ENCODE data around the gene BAG2.

Gene BAG2

DNA sequence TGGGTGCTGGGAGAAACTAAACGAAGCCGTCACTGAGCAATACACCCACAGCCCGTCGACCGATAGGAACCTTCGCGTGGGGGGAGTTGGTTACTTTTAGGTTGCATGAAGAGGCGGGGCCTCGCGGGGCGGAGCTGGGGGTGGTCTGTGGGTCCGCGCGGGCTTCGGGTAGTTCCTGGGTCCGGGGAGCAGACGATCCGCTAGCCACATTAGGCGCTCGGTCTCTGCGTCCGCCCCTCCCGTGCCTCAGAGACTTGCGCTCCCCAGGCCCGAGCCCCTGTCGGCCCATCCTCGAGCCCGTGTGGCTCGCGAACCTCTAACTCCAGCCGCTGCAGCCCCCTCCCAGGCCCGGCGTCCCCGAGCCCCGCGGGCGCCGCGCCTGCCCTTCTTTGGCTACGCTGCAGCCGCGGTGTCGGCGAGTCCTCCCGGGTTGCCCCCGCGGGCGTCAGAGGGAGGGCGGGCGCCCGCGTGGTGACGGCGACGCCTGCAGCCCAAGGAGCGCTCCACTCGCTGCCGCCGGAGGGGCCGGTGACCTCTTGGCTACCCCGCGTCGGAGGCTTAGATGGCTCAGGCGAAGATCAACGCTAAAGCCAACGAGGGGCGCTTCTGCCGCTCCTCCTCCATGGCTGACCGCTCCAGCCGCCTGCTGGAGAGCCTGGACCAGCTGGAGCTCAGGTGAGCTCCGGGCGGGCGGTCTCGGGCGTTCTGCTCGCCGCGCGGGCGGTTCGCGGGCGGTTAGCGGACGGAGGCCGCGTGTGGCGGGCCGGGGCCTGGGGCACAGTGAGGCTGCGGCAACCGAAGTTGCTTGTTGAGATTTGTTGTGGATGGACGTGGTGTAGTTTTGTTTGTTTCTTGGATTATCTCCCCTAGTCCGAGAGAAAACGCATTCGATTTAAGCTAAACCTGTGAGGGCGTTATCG lies at the start of gene BAG2:
Gene BAG2, plus strand, starts transcription at position 191 of the 920 bp plus-strand sequence. Its CDS starts 372 bp downstream, at position 563.
- DNase-seq (ENCODE audit: low read depth in 3 of 3, low spot score in 1 of 3), result peak; percentile 57 to 80 (median 60)

DNA sequence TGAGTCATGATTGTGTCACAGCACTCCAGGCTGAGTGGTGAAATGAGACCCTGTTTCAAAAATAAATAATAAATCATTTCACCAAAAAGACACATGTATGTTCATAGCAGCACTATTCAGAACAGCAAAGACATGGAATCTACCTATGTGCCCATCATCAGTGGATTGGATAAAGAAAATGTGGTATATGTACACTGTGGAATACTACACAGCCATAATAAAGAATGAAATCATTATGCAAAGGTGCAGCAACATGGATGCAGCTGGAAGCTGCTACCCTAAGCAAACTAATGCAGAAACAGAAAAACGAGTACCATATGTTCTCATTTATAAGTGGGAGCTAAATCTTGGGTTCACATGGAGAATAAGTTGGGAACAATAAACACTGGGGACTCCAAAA lies 49.0 kb upstream of the BAG2 start:
- no peak for DNase-seq (ENCODE audit: low read depth in 3 of 3, low spot score in 1 of 3)

DNA sequence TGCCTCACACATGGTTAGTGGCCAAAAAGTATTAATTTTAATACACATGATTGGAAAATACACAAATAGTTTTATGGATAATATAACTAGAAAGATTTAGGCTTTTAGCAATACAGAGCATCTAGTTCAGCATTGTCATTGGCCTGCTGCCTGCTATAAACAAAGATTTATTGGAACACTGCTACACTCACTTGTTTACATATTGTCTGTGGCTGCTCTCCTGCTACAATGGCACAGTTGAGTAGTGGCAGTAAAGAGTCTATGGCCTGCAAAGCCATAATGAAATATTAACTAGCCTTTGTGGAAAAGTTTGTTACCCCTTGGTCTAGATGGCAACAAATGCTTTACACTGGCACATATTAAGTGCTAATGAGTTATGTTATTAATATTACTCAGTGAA lies 44.4 kb upstream of the BAG2 start:
- no peak for DNase-seq (ENCODE audit: low read depth in 3 of 3, low spot score in 1 of 3)

DNA sequence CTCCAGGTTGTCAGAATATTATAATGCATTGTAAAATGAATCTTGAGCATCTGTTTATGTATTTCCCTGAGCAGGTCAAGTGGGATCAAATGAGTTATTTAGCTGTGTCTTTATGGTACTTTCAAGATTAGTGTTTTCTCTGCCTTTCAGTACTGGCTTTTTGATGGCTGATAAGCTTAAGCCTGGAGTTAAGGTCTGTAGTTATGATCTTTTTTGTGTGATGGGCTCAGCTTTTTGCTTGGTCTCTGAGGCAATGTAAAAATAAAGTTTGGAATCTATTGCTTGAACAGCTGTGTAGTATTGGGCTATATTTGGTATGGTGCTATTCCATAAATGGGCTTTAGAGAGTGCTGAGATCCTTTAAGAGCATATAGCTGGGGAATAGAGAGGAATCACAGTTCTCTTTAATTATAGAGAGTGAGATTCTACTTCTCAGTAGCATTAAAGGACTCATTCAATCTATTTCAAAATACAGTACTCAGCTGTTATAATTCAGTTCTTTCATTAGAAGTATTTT lies 41.4 kb upstream of the BAG2 start:
- DNase-seq (ENCODE audit: low read depth in 3 of 3, low spot score in 1 of 3), result no peak

DNA sequence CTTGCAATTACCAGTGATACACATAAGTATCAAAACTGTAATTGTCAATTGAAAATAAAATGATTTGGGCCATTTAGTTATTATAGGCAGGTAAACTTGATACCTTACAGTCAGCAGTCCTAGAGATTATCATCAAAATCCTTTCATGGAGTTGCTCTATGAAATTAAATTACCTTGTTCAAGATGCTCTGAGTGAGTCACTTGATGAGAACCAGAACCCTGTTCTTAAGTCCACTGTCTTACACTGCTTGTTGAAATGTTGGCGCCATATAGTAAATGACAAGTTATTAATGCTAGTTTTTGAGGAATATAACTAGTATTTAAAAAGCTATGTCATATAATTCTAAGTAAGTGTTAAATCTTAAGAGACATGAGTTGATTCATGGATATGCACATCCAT lies 37.2 kb upstream of the BAG2 start:
- no peak for DNase-seq (ENCODE audit: low read depth in 3 of 3, low spot score in 1 of 3)

DNA sequence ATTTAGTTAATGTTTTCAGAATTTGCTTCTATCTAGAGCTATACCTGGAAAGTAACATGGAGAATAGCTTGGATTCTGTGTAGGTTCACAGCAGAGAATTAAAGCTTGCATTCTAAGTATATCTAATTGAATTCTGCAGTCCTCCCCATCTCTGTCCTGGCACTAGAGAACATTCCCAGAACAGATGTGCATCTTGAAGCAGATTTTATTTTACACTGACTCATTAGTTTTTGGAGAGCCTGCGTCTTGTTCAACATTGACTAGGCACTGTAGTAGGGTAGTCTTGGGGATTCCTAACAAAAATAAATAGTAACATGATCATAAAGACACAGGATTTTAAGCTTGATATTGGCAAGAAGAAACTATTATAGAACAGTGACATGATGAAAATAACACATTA lies 36.2 kb upstream of the BAG2 start:
- DNase-seq (ENCODE audit: low read depth in 3 of 3, low spot score in 1 of 3), result no peak

DNA sequence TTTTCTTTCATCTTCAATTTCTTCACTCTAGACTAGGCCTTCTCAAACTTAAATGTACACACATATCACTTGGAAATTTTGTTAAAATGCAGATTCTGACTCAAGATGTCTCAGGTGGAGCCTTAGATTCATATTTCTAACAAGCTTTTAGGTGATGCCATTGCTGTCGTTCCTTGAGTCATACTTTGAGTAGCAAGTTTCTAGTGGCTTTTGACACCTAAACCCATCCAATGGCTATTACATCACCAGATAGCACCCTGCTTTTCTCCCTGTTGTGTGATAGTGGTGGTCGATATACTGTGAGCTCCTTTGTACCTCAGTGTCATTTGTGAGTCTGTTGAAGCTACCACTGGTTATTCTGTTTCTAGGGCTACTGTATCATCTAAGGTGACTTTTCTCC lies 34.8 kb upstream of the BAG2 start:
- no peak for DNase-seq (ENCODE audit: low read depth in 3 of 3, low spot score in 1 of 3)

DNA sequence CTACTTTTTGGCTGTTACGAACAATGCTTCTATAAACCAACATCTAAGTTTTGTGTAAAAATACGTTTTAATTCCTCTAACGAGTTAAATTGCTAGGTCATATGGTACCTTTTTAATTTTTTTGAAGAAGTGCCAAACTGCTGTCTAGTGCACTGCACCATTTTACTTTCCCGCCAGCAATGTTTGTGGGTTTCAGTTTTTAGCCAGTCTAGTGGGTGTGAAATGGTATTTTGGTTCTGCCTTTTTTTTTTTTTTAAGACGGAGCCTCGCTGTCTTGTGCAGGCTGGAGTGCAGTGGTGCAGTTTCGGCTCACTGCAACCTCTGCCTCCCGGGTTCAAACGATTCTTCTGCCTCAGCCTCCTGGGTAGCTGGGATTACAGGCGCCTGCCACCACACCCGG lies 34.1 kb upstream of the BAG2 start:
- DNase-seq (ENCODE audit: low read depth in 3 of 3, low spot score in 1 of 3), result no peak

DNA sequence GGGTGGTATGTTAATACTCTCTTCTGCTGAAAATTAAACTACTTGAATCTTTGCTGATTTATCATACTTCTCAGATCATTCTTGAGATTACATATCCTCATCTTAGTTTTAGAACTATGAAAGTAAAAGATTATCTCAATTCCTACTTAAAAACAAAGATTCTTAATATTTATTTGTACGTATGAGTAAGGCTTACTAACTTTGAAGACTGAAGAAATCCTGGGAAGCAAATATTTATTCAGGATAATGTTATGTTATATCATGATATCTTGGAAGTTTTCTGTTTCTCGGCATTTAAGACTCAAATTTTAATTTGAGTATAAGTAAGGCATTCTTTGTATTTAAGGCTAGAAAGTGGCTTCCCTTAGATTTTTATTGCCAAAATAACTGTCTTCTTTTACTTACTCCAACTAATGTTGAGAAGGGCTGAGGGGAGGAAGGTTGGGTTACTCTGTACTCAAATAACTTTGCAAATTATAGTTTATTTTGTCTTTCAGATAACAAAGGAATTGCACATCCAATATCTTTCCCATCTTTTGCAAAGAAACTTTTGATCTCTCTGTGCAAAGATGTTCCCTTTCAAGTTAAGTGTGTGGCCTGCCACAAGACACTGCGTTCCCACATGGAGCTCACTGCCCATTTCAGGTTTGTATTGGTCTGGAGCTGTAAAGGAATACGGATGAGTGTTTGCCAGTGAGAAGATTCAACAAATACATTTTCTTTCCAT lies 30.5 kb upstream of the BAG2 start:
- no peak for DNase-seq (ENCODE audit: low read depth in 3 of 3, low spot score in 1 of 3)

DNA sequence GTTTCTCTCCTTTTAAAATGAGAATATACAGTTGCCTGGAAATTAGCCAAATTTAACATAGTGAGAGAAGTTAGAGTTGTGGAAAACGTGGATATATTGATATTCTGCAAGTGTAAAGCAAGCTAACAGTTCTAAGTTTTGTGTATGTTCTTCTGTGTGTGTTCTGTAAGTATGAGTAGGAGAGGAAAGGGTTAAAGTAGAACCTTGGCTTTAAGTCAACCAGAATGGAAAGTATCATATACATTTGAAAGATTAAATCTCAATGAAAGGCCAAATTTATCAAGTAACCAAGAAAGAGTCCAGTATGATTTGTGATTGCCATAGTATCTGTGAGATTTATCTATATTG lies 30.0 kb upstream of the BAG2 start:
- DNase-seq (ENCODE audit: low read depth in 3 of 3, low spot score in 1 of 3), result no peak

DNA sequence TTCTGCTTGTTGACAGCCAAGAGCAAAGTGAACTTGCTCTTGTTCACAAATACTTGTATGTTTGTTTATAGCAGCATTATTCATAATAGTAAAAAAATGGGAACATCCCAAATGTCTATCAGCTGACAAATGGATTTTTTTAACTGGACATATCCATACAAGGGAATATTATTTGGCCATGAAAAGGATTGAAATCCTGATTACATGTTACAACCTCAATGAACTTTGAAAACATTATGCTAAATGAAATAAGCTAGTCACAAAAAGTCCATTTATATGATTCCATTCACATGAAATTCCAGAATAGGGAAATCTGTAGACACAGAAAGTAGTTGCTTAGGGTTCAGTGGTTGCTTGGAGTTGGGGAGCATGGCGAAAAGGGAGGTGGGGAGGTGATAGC lies 28.4 kb upstream of the BAG2 start:
- no peak for DNase-seq (ENCODE audit: low read depth in 3 of 3, low spot score in 1 of 3)

DNA sequence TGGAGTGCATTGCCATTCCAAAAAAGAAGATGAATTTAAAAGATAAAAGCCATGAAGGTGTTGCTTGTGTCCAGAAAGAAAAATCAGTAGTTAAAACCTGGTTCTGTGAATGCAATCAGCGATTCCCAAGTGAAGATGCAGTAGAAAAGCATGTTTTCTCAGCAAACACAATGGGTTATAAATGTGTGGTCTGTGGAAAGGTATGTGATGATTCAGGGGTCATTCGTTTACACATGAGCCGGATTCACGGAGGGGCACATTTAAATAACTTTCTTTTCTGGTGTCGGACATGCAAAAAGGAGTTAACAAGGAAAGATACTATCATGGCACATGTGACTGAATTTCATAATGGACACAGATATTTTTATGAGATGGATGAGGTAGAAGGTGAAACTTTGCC lies 24.7 kb upstream of the BAG2 start:
- no peak for DNase-seq (ENCODE audit: low read depth in 3 of 3, low spot score in 1 of 3)

DNA sequence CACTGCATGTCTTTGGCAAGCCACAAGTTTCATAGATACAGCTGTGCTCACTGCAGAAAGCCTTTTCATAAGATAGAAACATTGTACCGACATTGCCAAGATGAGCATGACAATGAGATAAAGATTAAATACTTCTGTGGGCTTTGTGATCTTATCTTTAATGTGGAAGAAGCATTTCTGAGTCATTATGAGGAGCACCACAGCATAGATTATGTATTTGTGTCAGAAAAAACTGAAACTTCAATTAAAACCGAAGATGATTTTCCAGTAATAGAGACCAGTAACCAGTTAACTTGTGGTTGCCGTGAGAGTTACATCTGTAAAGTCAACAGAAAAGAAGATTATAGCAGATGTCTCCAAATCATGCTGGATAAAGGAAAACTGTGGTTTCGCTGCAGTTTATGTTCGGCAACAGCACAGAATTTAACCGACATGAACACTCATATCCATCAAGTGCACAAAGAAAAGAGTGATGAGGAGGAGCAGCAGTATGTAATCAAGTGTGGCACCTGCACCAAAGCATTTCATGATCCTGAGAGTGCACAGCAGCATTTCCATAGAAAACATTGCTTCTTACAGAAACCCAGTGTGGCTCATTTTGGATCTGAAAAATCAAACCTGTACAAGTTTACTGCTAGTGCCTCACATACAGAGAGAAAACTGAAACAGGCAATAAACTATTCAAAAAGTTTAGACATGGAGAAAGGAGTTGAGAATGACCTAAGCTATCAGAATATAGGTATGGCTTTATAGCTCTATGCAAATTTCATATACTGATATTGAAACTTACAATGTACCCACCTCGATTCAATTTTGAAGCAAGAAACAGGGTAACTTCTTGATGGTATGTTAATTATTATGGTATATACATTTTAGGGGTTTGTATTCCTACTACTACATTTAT lies 23.9 kb upstream of the BAG2 start:
- no peak for DNase-seq (ENCODE audit: low read depth in 3 of 3, low spot score in 1 of 3)

DNA sequence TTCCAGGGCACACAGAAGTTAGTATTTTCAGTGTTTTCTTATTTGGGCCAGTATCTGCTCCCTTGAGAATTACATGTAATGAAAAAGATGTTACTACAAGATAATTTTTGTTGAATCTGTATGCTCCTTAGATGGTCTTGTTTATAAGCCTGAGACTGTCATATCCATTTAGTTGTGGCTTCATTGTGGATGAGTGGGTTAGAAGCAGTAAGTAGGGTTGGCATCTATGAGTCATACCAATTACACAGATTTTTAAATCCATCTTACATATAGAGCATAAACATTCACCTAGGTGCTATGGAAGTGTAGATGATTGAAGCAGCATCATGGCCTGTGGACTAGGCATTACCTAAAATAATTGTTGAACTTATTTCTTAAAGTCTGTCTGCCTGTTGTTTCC lies 13.5 kb upstream of the BAG2 start:
- no peak for DNase-seq (ENCODE audit: low read depth in 3 of 3, low spot score in 1 of 3)

DNA sequence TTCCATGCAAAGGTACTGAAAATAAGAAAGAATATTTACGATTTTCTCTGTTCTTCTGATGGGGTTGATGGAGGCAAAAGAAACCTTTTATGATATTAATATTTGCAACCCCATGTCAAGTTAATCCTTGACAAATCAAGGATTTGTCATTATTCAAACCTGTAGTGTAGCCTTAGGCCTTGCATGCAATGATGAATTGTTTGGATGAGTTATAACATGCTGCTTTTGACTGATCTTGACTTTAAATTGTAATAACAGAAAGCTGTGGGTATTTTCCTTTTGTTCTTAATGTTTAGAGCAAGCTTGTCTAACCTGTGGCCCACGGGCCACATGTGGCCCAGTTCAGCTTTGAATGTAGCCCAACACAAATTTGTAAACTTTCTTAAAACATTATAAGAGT lies 13.0 kb upstream of the BAG2 start:
- DNase-seq (ENCODE audit: low read depth in 3 of 3, low spot score in 1 of 3), result no peak

DNA sequence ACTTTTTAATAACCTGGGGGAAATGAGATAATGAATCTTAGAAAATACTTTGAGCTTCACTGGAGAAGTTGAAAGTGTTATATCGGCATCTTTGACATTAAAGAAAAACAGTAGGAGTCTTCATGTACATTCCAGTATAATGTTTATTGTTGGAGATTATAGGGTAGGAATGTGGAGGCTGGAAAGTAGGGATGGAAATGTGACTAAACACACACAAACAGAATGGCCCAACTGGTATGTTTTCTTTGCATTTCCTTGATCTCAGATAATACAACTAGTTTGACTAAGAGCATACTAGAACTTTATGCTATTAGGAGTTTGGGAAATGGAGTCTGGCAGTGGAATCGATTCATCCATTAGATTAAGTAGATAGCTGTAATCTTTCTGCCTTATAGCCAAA lies 10.1 kb upstream of the BAG2 start:
- no peak for DNase-seq (ENCODE audit: low read depth in 3 of 3, low spot score in 1 of 3)

DNA sequence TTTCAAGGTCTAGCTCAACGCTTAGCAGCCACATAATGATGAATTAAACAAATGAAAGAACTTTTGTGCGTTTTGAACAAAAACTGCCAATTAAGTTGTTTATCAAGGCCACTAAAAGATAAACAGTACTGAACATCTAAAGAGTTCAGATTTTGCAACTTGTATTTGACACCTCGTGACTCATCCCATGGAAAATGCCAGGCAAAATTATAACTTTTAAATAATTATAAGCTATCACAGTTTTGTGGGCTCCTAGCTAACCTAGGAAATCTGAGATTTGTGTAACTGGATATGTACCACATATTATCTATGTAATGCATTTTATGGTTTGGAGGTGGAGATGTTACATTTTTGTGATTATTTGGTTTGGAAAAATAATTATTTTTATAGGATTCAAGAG lies 9.6 kb upstream of the BAG2 start:
- no peak for DNase-seq (ENCODE audit: low read depth in 3 of 3, low spot score in 1 of 3)

DNA sequence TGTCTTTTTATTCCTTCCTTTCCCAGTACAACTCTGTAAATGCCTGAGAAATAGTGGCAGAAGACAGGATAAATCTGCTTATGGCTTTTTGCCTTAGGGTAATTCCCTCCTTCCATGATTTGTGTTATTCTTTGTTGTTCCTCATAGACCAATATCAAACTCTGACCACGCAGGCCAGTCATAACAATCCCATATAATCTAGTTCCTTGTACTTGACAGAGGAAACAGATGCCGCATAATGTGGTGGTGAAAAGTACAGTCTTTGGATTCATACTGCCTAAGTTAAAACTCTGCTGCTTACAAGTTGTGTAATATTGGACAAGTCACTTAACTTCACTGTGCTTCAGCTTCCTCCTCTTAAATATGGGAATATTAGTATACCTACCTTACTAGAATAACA lies 8.2 kb upstream of the BAG2 start:
- no peak for DNase-seq (ENCODE audit: low read depth in 3 of 3, low spot score in 1 of 3)

DNA sequence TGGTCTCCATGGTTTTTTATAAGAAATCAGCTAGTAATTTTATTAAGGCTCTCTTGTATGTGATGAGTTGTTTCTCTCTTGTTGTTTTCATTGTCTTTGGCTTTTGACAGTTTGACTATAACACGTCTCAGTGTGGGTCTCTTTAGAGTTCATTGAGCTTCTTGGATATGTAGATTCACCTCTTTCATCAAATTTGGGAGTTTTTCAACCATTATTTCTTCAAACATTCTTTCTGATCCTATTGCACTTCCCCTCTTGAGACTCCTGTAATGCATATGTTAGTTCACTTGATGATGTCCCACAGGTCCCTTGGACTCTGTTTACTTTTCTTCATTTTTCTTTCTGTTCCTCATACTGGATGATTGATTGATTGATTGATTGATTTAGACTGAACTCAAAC lies 7.0 kb upstream of the BAG2 start:
- no peak for DNase-seq (ENCODE audit: low read depth in 3 of 3, low spot score in 1 of 3)

DNA sequence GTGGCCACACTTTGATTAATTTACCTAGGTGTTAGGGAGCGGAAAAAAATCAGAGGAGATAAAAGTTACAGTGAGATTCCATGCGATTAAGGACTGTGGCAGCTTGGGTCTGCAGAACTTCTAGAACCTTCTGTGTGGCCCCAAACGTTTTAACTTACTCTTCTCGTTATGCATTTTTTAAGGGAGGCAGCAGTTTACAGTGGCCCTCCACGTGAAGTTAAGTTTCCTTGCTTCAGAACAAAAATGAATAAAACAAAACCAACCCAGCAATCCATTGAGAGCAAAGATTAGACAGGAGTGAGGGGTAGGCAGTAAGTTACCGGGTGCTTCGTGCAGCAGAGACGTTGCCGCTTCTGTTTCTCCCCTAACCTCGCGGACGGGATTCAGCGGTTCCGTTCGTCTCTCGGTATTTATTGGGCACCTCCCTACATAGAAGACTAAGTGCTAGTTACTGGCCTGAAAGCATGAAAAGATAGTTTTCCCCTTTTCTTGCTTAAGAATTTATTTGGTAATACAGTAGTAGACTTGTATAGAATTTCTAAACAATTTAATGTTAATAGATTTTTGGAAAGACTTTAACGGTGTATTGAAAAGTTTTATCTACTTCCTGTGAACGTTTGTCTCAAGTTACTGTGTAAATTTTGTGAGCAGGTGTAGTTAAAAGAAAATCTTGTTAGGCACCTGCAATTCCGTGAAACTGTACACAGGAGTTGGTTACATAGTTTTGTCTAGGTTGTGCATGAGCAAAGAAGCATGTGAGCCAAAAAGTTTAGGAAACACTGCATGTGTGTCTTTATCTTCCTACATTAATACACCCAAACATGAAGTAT lies 1.1 kb downstream of the BAG2 start:
- peak in 1 of 3 donors; percentile 14 for DNase-seq (ENCODE audit: low read depth in 3 of 3, low spot score in 1 of 3)
